SH-SY5Y (cell line): ENCODE results near the gene FOXP1.

Source experiments
- GATA2 ChIP-seq: IDR thresholded peaks from 2 replicates; pipeline ENCODE4 v1.6.1; 2011; ENCODE audit warnings: mild to moderate bottlenecking, low read depth, low read length
- GATA3 ChIP-seq: IDR thresholded peaks from 2 replicates; pipeline ENCODE4 v1.6.1; 2011; ENCODE audit warnings: low read depth, mild to moderate bottlenecking, low read length, moderate library complexity

Gene FOXP1

GRCh38 chr3:71035886-71036285 lies 547.6 kb downstream of the FOXP1 start:
- TF ChIP-seq GATA2 (no peak), GATA3 (no peak)

- TF ChIP-seq GATA2, result no peak
- TF ChIP-seq GATA3, result no peak
Measured at GRCh38 chr3:71035314-71035713, 548.2 kb downstream of the FOXP1 start.

DNA sequence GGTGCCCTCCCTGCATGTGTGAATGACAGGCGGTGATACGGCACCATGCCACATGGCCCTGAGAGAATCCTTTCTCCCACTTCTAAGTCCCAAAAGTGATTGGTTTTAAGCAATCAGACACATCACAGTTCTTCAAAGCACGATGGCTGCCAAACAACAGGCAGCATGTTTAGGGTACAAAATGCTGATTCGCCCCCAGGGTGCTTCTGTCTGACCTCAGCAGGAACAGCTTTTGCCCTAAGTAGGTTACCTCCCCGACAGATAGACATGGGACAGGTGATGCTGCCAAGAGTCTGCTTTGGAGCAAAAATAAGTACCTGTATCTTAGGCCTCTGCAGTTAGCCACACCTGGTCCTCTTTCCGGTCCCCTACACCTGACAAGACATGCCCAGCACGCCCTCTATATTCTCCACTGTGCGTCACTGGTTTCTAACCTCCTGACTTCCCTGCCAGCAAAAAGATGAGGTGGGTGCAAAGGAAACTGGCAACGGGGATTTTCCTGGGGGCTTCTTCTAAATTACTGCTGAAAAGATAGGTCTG lies 549.8 kb downstream of the FOXP1 start:
- TF ChIP-seq GATA3 (no peak), GATA2 (no peak)

GRCh38 chr3:71031914-71032521 lies 551.5 kb downstream of the FOXP1 start:
- no peak for TF ChIP-seq GATA3
- no peak for TF ChIP-seq GATA2

- TF ChIP-seq GATA3, result no peak
- no peak for TF ChIP-seq GATA2
Measured at GRCh38 chr3:71031181-71031580, 552.3 kb downstream of the FOXP1 start.

DNA sequence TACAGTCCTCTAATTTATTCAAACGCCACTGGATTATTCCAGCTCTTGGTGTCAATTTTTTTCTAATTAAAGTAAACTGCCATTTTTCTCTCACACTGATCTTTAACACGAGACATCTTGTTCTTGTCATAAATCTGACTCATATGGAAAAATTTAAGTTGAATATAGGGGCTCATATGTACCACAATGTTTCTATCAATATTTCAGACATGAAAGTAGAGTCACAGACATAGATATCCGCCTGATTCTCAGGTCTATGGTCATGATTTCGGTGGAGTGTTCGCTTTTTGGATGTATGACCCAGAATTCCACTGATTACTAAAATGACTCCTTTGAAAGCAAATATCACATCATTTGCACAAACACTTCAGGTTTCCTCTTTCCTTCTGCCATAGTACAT lies 552.8 kb downstream of the FOXP1 start:
- no peak for TF ChIP-seq GATA2

DNA sequence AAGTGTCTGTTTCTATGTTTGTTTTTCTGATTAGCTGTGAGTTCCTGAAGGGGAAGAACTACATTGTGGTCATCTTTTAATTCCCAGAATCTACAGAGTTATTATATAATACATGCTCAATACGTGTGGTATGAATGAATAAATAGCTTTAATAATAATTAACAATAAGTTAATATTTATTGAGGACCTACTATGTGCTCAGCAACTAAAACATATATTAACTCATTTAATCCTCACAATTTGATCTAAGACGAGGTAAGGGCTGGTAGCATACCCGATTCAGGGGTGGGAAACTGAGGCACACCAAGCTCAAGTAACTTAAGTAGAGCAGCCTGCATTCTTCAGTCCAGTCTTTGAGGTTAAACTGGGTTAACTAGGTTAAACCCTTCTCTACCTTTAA lies 553.8 kb downstream of the FOXP1 start:
- TF ChIP-seq GATA2 (no peak), GATA3 (no peak)

DNA sequence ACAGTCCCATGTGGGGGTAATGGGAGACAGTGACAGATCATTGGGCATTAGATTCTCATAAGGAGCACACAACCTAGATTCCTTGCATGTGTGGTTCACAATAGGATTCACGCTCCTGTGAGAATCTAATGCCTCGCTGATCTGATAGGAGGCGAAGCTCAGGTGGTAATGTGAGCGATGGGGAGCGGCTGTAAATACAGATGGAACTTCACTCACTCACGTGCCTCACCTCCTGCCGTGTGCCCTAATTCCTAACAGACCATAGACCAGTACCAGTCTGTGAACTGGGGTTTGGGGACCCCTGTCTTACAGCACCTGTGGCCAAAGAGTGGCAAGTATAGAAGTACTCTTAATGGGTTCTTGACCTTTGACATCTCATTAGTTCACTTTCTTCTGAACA lies 554.7 kb downstream of the FOXP1 start:
- TF ChIP-seq GATA3 (no peak), GATA2 (no peak)

DNA sequence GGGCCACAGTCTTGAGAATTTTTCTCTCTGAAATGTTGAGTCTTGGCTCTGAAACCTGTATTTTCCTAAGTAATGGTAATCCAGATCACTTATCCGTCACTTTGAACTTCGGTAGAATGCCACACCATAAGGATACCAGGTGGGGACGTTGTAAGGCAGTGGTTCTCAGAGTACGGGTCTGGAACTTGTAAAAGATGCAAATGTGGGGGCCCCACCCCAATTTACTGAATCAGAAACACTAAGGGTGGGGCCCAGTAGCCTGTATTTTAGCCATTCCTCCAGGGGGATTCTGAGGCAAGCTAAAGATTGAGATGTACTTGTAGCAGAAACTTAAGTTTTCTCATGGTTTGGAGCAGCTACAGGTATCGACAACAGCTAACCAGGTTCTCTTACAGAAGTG lies 555.3 kb downstream of the FOXP1 start:
- TF ChIP-seq GATA3 (no peak), GATA2 (no peak)

DNA sequence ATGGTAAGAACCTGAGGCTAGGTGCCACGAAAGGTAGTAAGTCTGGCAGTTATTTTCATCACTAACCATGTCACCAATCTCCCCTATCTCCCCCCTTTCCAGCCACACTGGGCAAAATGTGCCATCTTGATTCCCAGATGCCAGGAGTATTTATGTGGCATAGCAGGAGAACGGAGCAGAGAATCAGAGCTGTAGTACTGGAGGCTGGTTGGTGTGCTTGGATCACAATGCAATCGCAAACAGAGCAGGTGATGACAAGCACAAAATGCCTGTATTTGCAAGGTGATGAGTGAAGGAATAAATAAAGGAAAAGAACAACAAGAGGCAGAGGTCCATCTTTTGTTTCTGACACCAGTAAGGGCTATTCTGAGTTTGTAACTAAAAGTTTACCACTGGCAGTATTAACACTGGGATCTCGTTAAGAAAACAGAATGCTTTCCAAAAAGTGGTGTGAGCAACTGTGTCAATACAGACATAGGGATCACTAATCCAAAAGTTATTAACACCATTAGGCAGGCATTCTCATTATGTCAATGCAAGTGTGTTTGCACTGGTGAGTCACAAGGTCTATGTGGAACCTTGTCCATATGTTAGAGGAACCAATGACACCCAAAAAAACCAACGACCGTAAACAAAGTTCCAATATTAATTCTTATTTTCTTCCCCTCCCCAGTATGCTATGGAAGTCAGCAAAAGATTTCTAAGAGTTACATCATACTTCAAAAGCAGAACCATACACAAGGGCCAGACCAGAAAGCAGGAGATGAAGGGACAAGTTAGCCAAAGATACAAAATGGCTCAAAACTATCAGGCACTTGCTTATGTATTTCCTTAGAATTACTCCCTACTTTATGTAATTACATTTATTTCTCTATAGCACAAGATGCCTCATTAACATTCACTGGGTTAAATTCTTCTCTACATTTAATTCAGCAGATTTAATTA lies 556.6 kb downstream of the FOXP1 start:
- TF ChIP-seq GATA3, result no peak
- TF ChIP-seq GATA2, result no peak

- TF ChIP-seq GATA2 (no peak), GATA3 (no peak)
Measured at GRCh38 chr3:71025516-71025915, 558.0 kb downstream of the FOXP1 start.

DNA sequence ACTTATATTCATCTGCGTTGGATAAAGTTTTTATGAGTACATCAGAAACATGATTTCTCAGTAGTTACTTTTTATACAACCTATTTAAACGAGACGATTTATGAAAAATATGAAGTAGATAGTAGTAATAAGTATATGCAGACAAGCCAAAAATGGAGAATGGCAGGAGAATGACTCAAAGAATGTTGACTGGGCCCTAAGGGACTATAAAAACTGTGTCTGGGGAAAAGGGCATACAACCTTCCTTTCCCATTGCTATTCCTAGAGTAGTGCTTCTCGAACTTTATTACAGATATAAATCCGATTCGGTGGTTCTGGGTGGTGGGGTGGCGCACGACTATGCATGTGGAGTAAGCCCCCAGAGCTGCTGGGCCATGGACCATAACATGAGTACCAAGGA lies 558.5 kb downstream of the FOXP1 start:
- TF ChIP-seq GATA2 (no peak), GATA3 (no peak)

- TF ChIP-seq GATA2 (no peak), GATA3 (no peak)
Measured at GRCh38 chr3:71022551-71023335, 560.8 kb downstream of the FOXP1 start.

- no peak for TF ChIP-seq GATA2
Measured at GRCh38 chr3:71018799-71019198, 564.7 kb downstream of the FOXP1 start.
